BJ (cell line): ENCODE results near the gene ALKBH4. TPM values are rescaled to one million over a fixed set of nuclear protein-coding genes. Genes with fewer than 3 reads are reported as not detected.
A peak's percentile ranks its signal among the peaks of the same experiment; 100 is the strongest.

Experiments used
- CTCF ChIA-PET: fragments of 350-600 bp; formaldehyde crosslinking; extraction: SDS; loops from one replicate; lab custom pipeline; 2021; ENCODE audit warnings: antibody characterized with exemption, inconsistent platforms; lab: Yijun Ruan, JAX
- POLR2A ChIA-PET: fragments of 300-600 bp; sonication (Branson Sonifier 250); formaldehyde crosslinking; extraction: SDS; loops from one replicate; lab custom pipeline; 2021; ENCODE audit warnings: antibody characterized with exemption; lab: Charles Lee
- DNase-seq: peaks from one replicate; pipeline ENCODE4 v3.0.0-alpha.2; 2011; ENCODE audit warnings: low read depth
- H3K27me3 ChIP-seq: 2 replicates; pipeline ENCODE4 v1.6.0; 2011; ENCODE audit warnings: low read length; ENCODE audit not compliant: control insufficient read depth, insufficient read depth
- H3K36me3 ChIP-seq: 2 replicates; pipeline ENCODE4 v1.5.1; 2011; ENCODE audit warnings: low read length; ENCODE audit not compliant: control insufficient read depth, insufficient read depth
- H3K4me3 ChIP-seq: 2 replicates; pipeline ENCODE4 v1.5.1; 2011; ENCODE audit warnings: low read depth, mild to moderate bottlenecking, control low read depth, low read length
- CTCF ChIP-seq: IDR thresholded peaks from 2 replicates; pipeline ENCODE4 v1.5.1; 2011; ENCODE audit warnings: low read depth, mild to moderate bottlenecking, control low read depth, inconsistent platforms, low read length, moderate library complexity; ENCODE audit not compliant: insufficient read depth
- polyA plus RNA-seq: library from polyadenylated mRNA; depleted of rRNA; stranded (reverse); fragments of >200 nt; gene quantifications from 2 replicates; pipeline ENCODE4 v1.2.3, GENCODE V29; 2011

Gene ALKBH4
- polyA plus RNA-seq, 1 experiment, result 5.9 TPM

DNA sequence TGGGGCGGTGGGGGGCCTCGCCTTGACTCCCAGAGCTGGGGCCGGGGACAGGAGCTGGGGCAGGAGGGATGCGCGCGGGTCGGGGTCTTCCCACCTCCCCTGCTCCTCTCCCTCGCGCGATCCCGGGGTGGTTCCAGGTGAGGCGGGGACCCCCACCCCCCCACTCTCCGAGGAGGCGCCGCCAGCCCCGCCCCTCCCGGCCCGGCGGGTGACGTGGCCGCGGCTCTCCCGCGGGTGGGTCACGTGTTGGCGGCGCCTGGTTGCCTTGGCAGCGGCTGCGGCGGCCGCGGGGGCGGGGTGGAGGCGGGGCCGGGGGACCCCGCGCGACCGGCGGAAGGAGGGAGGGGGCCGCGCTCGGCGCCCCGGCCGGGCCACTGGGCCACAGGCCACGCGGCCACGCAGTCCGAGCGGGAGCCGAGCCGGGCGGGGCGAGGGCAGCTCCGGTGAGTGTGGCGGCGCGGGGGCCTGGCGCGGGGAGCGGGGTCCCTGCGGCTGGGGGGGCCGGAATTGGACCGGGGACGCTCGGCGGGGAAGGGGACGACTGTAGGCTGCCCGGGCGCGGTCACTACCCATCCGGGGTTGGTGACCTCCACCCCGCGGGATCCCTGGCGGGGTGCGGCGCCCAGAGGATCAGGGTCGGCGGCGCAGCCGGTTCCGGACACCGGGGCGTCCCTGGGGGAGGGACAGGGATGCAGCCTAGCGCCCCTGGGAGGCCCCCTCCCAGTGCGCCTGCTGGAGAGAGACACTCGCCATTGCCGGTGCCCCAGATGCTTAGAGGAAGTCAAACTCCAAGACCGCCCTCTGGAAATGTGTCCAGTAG, 31.2 kb downstream of the ALKBH4 start, which contains the start of gene ORAI2:
Gene ORAI2 (plus strand): TSS at position 357 of the 820 bp plus-strand sequence. CDS start 5,382 bp downstream, outside the sequence.
- Histone ChIP-seq H3K27me3 (no peaks in the 10 kb centered on the region), H3K36me3 (peaks cover 3% of the 10 kb centered on the region; the same call in 1 of the 2 replicates), H3K4me3 (peak within 1 kb of the TSS; percentile 75)
- ChIA-PET CTCF (interaction anchor here (1.0 kb wide), 2 partner anchors 17 to 42 kb away, joined by 3 read pairs; no protein-coding TSS in a partner anchor), POLR2A (no interaction called here)
- no peak for DNase-seq
- TF ChIP-seq CTCF, result no peak

DNA sequence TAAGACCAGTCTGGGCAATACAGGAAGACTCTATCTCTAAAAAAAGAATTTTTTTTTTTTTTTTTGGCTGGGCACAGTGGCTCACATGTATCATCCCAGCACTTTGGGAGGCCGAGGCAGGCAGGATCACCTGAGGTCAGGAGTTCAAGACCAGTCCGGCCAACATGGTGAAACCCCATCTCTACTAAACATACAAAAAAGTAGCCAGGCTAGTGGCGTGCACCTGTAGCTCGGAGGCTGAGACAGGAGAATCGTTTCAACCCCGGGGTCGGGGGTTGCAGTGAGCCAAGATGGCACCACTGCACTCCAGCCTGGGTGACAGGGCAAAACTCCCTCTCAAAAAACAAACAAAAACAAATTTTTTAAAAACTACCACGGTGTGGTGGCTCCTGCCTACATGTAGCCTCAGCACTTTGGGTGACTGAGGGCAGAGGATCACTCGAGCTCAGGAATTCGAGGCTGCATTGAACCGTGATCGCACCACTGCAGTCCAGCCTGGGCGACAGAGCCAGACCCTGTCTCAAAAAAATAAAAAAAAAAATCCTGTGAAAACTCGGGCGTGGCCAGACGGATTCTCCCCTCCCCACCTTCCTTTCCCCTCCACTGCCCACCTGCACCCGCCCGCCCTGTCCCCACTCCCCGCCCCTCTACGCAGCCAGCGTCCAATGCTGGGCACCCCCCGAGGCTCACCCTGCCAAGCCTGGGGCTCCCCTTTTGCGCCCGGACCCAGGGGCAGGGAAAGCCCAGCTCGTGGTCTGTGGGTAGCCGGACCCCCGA, 32.0 kb downstream of the ALKBH4 start:
- no peak for TF ChIP-seq CTCF
- ChIA-PET POLR2A (no interaction called here), CTCF (interaction anchor here (1.0 kb wide), 2 partner anchors 18 to 41 kb away, joined by 3 read pairs; no protein-coding TSS in a partner anchor)
- Histone ChIP-seq H3K4me3 (peak overlapping the region; percentile 75), H3K36me3 (peaks cover 3% of the 10 kb centered on the region; the same call in 1 of the 2 replicates), H3K27me3 (no peaks in the 10 kb centered on the region)
- DNase-seq, result no peak

DNA sequence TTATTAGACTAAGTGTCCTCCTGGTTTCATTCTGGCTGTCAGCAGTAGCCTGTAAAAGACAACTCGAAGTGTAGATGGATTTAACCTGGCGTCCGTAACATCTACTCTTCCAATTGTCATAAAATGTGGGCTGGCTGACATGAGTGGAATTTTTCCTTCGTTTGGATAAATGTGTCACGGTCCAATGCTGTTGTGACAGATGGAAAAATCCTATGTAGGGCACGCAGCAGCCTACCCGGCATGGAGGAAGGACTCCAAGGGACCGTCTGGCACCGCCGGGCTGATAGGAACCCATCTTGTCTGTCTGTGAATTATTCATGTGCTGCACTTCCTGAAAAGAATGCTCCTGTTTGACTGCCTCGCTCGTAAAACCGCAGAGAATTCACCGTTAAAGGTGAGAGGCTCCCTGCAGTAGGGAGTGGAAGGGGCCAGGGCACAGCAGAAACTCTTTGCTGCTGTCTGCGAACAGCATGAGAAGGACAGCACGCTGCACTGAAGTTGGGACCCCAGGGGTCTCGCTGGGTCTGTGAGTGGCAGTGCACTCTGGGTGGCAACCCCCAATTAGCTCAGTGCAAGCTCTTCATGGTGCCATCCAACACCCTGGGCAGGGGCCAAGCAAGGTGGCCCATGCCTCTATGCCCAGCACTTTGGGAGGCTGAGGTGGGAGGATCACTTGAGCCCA, 32.9 kb downstream of the ALKBH4 start:
- ChIA-PET POLR2A (no interaction called here), CTCF (no interaction called here)
- Histone ChIP-seq H3K27me3 (no peaks in the 10 kb centered on the region), H3K4me3 (no peak overlapping the region), H3K36me3 (peaks cover 3% of the 10 kb centered on the region)
- TF ChIP-seq CTCF, result no peak
- no peak for DNase-seq

GRCh38 chr7:102429141-102429899, 35.3 kb downstream of the ALKBH4 start:
- POLR2A ChIA-PET, result no interaction called here
- H3K4me3 ChIP-seq, result no peak overlapping the region
- peaks cover 13% of the 10 kb centered on the region for H3K36me3 ChIP-seq
- TF ChIP-seq CTCF, result no peak
- no peaks in the 10 kb centered on the region for H3K27me3 ChIP-seq
- DNase-seq, result no peak
- CTCF ChIA-PET, result interaction anchor here (1.1 kb wide), 1 partner anchor 38 kb away, joined by 3 read pairs; no protein-coding TSS in a partner anchor
